Left lobe of liver (tissue), 2 donors: ENCODE measurements around the gene SLC34A3. TPM values are rescaled to one million over a fixed set of nuclear protein-coding genes. Genes with fewer than 3 reads are reported as not detected.
"Not testable (repeated sequence)": the region's sequence is repeated elsewhere in the genome, so short reads cannot be mapped to it uniquely, and the experiment has no call there.

Experiments used
- ATAC-seq: fragments of 200-7000 bp; cut with Tn5 transposase; one replicate; pipeline ENCODE4 v1.9.1; 2020; ENCODE audit warnings: mild to moderate bottlenecking, moderate library complexity
- DNase-seq: peaks from one replicate; pipeline ENCODE4 v3.0.0-alpha.2; 2020; ENCODE audit warnings: low spot score
- total RNA-seq: library from RNA; stranded (reverse); gene quantifications from one replicate; pipeline ENCODE4 v1.2.1, GENCODE V29; 2021
- donor health status: DM: no; HTN: no; CAD: no; lungs with moderate emphysema.
- donor health status: DM: no; HTN: yes; CAD: no.

SLC34A3 gene
- total RNA-seq, 1 donor from 2014 or later = not detected

DNA sequence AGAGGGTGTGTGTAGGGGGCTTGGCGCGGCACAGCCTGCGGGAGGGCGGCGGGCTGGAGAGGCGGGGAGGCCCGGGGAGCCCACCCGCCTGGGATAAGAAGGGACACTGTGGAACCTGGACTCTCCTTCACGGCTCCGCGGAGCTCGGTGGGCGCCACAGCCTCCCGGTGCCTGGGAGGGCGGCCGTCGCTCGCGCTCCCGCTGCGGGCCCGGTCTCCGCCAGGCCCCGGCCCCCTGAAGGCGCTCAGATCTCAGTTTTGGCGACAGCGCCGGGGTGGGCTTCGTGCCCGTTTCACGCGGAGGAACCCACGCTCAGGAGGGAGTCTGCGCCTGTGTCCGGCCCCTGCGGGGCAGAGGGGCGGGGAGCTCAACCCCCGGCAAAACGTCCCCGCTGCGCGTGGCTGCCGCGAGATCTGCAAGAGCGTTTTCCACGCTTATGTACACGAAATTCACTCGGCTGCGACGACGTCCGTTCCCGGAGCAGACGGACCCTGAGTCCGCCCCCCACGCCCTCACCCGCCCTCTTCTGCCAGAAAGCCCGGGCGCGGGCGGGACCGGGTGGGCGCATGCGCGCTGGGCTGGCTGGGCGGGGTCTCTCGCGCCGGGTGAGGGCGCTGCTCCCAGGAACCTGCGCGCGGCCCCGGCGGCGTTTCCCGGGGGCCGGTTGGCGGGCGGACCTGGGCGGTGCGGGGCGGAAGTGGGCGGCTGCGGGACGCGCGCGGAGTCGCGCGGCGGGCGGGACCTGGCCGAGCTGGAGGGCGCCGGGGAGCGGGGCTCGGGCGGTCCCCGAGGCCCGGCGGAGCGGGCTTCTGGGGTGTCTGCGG lies 24.1 kb downstream of the SLC34A3 start, which contains the start of gene NELFB:
NELFB (plus strand) TSS at position 704 of the 824 bp plus-strand sequence.
- peak; percentile 83 for ATAC-seq

DNA sequence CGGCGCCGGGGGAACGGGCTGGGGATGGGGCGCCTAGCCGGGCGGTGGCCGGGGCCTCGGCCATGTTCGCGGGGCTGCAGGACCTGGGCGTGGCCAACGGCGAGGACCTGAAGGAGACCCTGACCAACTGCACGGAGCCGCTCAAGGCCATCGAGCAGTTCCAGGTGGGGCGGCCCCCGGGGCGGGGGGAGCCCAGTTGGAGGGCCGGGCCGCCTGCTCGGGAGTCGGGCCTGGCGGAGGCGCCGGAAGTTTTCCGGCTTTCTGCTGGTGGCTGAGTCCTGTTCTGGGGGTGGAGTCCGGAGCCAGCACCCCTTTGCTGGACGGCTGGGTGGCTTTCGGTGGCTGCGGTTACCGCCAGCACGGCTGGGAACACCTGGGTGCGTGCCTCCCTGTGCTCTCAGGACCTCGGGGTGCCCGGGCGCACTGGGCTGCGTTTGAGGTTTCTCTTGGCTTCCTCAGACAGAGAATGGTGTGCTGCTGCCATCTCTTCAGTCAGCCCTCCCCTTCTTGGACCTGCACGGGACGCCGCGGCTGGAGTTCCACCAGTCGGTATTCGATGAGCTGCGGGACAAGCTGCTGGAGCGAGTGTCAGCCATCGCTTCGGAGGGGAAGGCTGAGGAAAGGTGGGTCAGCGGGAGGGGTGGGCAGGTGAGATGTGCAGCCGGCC lies 24.9 kb downstream of the SLC34A3 start:
- ATAC-seq (peak; percentile 24), DNase-seq (no peak)

More for the DNA sequence above, 24.1 kb downstream of the SLC34A3 start, which contains the start of gene NELFB:
- peak; percentile 97 for DNase-seq

DNA sequence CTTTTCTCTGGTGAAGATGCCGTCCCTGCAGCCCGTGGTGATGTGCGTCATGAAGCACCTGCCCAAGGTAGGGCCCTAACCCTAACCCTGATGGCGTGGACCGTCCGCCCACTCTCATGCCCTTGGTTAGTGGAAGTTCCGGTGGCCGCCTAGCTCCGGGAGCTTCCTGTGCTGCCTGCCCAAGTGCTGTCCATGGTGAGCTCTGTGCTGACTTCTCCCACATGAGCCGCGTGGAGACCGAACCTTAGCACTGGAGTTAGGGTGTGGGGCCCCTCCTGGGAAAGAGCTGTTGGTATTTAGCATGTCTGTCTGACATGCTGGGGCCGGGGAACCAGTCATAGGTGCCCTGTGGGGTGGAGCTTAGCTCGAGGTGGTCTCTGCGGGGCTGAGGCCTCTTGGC lies 25.7 kb downstream of the SLC34A3 start:
- DNase-seq = no peak
- no peak for ATAC-seq

DNA sequence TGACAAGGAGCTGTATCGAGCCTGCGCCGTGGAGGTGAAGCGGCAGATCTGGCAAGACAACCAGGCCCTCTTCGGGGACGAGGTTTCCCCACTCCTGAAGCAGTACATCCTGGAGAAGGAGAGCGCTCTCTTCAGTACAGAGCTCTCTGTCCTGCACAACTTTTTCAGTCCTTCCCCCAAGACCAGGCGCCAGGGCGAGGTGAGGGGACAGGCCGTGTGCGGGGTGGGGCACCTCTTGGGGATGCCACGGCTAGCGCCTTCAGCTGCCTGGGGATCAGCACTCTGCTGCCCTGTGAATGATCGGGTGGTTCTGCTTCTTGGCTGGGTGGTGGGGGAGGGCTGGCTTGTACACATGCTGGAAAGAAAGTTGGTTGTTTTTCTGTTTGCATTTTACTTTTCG lies 26.2 kb downstream of the SLC34A3 start:
- DNase-seq (no peak), ATAC-seq (no peak)

DNA sequence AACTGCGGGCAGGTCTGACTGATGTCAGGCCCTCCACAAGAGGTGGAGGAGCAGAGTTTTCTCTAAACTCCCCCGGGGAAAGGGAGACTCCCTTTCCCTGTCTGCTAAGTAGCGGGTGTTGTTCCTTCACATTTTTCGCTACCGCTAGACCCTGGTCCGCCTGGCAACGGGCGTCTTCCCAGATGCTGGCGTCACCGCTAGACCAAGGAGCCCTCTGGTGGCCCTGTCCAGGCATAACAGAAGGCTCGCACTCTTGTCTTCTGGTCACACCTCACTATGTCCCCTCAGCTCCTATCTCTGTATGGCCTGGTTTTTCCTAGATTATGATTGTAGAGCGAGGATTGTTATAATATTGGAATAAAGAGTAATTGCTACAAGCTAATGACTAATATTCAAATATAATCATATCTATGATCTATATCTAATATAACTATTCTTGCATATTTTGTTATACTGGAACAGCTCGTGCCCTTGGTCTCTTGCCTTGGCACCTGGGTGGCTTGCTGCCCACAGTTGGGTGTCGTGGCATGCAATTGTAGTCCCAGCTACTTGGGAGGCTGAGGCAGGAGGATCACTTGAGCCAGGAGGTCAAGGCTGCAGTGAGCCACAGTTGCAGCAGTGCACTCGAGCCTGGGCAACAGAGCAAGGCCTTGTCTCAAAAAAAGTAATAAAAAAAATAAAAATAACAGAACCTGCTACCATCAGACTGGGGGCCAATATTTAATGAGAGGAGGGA lies 31.6 kb downstream of the SLC34A3 start:
- not testable (repeated sequence) for ATAC-seq
- DNase-seq = peak; percentile 48

DNA sequence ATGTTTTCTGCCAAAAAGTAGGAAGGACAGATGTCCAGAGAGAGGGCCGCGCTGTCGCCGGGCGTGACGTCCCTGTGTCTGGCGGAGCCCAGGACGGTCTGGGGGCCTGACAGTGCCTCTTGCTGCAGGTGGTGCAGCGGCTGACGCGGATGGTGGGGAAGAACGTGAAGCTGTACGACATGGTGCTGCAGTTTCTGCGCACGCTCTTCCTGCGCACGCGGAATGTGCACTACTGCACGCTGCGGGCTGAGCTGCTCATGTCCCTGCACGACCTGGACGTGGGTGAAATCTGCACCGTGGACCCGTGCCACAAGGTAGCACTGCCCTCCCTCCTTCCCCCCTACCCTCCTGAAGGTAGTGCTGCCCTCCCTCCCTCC lies 32.2 kb downstream of the SLC34A3 start:
- DNase-seq = no peak

DNA sequence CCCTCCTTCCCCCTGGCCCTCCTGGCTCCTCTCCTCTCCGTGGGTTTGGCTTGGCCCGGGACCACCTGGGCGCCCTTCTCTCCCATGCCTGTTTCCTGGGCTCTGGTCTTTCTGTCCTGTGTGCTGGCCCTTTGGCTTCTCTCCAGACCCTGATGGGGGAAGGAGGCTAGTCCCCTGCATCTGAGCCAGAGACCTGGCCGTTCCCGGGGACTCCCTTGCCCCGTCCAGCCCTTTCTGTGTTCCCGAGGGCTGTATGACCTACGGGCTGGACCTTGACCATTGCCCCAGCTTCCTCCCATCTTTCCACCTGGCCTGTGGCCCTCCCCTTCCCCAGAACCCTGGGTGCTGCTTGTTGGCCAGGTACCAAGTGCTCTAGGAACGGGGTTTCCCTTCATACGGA lies 32.8 kb downstream of the SLC34A3 start:
- ATAC-seq = peak; percentile 17
- no peak for DNase-seq

More for the DNA sequence above, 32.2 kb downstream of the SLC34A3 start:
- no peak for ATAC-seq

DNA sequence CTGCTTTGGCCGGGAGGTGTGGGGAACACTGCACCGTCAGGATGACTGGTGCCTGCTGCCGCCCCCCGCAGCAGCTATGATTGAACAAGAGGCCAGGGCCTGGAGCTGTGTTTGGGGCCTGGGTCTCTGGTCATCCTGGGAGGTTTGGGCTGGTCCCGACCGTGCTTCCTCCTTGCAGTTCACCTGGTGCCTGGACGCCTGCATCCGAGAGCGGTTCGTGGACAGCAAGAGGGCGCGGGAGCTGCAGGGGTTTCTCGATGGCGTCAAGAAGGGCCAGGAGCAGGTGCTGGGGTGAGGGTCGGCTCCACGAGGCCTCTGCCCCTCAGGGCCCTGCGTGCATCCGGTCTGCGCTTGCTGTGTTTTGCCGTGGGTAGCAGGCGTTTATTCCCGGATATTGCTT lies 33.4 kb downstream of the SLC34A3 start:
- ATAC-seq (no peak), DNase-seq (no peak)

DNA sequence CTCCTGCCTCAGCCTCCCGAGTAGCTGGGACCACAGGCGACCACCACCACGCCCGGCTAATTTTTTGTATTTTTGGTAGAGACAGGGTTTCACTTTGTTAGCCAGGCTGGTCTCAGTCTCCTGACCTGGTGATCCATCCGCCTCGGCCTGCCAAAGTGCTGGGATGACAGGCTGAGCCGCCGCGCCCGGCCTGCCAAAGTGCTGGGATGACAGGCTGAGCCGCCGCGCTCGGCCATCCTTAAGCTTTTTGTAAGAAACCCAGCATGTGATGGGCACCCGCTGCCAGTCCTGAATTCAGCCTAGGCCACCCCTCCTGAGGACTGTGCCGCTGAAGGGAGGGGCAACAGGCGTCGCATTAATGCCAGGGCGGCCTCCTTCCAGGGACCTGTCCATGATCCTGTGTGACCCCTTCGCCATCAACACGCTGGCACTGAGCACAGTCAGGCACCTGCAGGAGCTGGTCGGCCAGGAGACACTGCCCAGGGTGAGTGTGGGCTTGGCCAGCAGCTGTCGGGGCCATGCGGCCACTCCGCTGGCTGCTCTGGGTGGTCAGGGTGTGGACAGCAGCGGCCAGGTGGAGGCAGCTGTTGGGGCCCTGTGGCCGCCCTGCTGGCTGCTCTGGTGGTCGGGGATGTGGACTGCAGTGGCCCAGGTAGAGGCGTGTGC lies 34.9 kb downstream of the SLC34A3 start:
- no peak for DNase-seq

DNA sequence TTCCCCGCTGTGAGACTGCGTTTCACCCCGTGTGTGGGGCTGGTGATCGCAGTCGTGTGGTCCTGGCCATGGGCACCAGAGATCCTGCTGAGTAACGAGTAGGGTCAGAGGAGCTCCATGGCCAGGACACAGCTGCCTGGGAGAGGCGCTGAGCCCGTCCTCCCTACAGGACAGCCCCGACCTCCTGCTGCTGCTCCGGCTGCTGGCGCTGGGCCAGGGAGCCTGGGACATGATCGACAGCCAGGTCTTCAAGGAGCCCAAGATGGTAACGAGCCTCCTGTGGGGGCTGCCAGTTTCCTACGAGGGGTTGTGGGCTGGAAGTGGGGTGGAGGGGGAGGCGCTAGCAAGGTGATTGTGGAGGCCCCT lies 35.4 kb downstream of the SLC34A3 start:
- no peak for ATAC-seq
- peak; percentile 49 for DNase-seq

More for the DNA sequence above, 34.9 kb downstream of the SLC34A3 start:
- ATAC-seq = no peak

DNA sequence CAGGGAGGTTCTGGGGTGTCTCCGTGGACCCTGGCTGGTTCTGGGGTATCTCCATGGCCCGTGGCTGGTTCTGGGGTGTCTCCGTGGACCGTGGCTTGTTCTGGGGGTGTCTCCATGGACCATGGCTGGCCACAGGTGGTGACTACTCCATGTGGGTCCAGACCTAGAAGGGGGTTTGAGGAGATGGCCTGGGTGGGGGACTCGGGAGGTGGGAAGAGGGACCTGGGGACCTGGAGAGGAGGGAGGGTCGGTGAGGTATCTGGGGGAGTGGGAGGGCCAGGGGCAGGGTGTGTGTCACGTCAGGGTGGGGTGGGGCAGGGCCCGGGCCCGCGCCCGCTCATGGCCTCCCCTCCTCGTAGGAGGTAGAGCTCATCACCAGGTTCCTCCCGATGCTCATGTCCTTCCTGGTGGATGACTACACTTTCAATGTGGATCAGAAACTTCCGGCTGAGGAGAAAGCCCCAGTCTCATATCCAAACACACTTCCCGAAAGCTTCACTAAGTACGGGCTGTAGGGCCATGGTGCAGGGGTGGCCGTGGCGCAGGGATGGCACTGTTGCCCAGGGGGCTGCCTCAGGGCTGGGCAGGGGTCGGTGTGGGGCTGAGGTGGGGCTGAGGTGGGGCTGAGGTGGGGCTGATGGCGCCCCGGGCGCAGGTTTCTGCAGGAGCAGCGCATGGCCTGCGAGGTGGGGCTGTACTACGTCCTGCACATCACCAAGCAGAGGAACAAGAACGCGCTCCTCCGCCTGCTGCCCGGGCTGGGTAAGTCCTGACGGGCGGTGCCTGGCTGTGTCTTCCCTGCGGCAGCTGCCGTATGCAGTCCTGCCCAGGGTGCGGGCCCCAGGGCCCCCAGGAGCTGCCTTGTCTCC lies 36.1 kb downstream of the SLC34A3 start:
- no peak for DNase-seq
- ATAC-seq = no peak

DNA sequence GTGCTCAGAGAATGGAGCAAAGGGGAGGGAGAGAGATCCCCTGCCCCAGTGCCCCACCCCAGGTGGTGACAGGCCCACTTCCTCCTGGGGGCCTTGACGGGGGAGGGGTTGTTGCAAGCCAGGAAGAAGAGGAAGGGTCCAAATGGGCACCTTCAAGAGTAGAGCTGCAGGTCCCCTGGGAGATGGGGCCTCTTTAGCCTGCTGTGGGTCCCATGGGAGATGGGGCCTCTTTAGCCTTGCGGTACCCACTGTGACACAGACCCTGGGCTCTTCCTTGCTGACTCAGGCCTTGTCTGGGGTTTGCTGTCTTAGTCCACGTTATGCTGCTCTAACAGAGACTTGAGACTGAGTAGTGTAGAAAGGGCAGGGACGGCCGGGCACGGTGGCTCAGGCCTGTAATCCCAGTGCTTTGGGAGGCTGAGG lies 37.2 kb downstream of the SLC34A3 start:
- ATAC-seq (no peak), DNase-seq (no peak)

DNA sequence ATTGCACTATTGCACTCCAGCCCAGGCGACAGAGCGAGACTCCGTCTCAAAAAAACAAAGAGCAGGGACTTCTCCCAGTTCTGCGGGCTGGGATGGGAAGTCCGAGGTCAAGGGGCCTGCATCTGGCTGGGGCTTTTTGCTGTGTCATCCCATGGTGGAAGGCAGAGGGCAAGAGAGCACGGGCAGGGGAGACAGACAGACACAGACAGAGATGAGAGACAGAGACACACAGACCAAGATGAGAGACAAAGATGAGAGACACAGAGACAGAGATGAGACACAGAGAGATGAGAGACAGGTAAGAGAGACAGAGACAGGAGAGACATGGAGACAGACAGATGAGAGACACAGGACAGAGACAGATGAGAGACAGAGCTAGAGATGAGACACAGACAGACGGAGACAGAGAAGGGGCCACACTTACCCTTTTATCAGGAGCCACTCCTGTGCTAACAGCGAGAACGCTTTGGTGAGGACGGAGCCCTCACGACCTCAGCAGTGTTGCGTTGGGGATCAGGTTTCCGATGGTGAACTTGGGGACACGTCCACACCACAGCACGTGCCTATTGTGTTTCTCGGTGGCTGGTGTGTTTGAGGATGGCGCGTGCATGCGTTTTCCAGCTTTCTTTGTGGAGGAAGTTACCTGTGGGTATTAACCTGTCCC lies 38.0 kb downstream of the SLC34A3 start:
- ATAC-seq (peak; percentile 46), DNase-seq (no peak)

DNA sequence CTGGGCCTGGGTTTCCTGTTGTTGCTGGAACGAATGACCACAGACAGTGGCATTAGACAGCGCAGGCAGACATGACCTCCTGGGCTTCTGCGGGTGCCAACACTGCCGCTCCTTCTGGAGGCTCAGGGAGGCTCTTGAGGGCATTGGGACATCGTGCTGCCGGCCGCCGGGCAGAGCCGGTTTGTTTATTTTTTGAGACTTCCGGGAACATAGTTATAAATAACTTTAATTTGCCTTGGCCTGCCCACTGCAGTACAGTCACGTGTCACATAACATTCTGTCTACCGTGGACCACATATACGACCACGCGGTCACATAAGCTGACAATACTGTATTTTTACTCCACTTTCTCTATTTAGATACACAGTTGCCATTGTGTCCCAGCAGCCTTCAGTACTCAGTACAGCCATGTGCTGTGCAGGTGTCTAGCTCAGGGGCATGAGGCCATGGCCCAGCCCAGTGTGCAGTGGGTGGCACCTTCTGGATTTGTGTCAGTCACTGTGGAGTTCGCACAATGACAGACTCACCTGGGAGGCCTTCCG lies 38.6 kb downstream of the SLC34A3 start:
- DNase-seq = peak; percentile 61
- peak; percentile 69 for ATAC-seq

DNA sequence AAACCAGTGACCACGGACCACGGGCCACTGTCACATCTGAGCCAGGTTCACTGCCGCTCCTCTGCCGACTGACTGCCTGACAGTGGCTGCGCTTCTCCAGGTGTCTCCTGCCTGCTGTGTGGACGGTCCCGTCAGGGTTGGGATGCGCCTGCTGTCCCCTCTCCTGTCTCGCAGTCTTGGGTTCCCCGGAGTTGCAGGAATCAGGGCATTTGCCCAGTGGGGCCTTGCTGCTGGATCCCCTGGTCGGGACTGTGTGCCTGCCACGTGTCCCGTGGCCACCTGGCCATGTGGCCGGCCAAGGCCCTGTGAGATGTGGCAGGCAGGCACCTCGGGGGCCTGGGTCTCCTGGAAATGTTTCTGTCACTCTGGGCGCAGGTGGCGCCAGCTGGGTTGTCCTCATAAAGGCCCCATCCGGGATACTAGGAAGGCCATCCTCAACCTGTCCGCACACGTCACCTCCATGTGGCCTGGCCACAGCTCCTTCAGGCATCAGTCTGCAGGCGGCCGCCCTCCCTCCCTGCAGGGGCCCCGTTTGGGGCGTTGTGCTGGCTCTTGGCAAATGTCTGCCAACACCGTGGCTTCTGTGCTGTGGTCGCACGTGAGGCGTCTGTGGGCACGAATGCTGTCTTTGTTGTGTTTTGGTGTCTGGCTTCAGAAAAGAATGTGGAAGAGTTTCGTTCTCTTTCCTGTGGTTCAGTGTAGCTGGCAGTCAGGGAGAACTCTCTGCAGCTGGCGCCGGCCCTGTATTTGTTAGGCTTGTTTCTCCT lies 40.4 kb downstream of the SLC34A3 start:
- ATAC-seq (no peak), DNase-seq (no peak)

DNA sequence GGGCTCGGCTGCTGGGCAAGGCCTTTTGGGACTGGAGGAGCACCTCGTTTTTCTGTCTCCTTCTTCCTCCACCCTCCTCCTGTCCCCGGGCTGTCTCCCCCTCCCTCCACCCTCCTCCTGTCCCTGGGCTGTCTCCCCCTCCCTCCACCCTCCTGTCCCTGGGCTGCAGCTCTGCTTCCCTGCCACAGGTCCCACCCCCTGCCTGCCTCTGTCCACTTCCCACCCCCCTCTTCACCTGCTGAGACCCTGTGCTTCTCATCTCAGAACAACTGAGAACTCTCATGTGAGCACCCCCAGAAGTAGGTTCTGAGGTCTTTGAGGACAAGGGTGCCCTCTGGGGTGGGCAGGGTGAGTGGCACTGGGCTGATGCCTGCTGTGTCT lies 41.0 kb downstream of the SLC34A3 start:
- DNase-seq (no peak), ATAC-seq (no peak)

DNA sequence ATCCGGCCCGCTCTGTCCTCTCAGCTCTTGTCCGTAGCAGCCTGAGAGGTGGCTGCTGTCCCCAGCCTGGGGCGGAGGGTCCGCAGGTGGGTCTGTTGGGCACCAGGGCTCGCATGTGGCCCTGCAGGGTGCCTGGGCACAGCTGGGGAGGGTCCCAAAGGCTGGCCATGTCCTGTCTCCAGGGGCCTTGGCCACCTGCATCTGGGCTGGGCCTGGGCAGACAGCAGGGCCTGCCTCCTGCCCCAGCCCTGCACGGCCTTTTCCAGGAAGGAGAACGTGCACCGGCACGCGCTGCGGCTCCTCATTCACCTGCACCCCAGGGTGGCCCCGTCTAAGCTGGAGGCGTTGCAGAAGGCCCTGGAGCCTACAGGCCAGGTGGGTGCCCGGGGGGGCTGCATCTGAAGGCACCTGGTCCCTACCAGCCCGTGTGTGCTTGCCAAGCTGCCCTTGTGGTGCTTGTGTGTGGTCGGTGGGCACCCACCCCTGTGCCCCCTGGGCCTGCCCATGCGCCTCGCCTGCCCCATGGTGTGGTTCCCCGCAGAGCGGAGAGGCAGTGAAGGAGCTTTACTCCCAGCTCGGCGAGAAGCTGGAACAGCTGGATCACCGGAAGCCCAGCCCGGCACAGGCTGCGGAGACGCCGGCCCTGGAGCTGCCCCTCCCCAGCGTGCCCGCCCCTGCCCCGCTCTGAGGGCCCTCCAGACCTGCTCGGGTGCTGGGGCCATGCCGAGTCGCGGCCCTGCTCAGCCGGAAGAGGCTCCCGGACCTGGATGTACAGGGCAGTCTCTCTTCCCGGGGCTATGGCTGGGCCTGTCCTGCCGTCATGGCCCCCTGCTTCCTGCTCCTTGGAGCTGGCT lies 41.8 kb downstream of the SLC34A3 start:
- DNase-seq = no peak
- ATAC-seq = no peak

DNA sequence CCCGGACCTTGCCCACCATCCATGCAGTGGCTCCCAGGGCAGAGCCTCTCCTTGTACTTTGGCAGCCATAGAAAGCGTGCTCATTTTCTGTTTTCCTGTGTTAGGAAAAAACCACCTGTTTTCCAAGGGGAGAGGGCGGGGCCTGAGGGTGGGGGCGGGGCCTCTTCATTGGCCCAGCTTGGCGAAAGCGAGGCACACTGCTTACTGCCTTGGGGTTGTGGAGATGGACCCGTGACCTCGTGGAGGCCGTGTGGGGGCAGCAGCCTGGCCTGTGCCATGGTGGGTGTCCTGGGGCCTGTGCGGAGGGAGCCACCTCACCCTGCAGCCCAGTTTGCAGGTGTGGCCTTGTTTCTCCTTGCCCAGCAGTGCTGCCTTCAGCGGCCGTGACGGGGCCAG lies 42.4 kb downstream of the SLC34A3 start:
- ATAC-seq (no peak), DNase-seq (no peak)
